ENCODE measurements around the gene C9orf50.

C9orf50 gene

DNA sequence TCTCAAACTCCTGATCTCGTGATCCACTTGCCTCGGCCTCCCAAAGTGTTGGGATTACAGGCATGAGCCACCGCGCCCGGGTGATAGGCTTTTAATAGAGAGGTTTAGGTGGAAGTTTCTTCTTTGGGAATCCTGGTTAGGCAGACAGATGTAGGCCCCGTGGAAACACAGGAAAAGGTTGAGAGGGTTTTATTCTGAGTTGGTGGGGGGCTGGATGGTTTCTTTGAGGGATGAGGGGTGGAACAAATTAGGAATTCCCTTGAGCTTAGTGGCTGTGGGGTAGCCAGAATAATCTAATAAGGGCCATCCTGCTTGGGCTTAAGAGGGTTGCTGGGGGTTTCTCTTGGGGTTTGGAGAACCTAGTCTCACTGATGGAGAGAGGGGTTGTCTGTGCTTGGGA lies 30.4 kb downstream of the C9orf50 start:
- no peak for DNase-seq

DNA sequence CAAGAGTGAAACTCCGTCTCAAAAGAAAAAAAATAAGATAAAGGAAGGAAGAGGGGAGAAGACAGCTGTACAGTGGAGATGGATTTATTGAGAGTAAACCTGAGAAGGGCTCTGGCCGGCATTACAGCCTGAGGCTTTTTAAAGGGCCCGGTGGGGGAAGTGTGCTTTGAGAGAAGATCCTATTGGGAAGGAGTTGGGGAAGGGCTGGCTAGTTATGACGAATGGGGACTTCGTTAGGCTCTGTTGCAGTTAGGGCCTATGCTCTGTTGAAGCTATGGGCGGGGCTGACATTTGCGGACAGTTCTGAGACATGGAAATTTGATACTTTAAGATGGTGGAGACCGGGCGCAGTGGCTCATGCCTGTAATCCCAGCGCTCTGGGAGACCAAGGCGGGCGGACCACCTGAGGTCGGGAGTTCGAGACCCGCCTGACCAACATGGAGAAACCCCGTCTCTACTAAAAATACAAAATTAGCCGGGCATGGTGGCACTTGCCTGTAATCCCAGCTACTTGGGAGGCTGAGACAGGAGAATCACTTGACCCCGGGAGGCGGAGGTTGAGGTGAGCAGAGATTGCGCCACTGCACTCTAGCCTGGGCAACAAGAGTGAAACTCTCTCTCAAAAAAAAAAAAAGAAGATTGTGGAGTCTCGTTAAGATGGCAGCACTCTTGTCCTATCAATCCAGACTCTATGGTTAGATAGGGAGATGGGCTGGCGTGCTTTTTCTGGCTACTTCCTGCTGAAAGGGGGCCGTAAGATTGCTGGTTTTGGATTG lies 33.2 kb downstream of the C9orf50 start:
- DNase-seq = peak; percentile 18

- DNase-seq = peak; percentile 39
Observed at GRCh38 chr9:129586685-129587084, 34.2 kb downstream of the C9orf50 start.

DNA sequence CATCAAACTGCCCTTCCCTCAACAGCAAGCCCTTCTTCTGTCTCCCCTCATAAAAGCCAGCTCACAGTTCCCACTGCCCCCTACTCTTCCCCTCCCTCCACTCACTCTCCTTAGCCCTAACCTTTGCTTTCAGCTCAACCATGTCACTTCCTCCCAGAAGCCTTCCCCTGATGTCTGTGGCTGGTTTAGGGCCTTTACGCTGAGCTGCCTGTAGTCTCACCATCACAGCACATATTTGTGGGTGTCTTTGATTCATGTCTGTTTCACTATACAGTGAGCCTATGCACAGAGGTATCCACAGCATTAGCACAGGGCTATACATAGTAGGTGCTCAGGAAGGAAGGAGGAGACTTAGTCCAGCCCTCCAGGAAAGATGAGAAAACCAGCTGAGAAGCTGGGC lies 34.7 kb downstream of the C9orf50 start:
- DNase-seq = no peak

DNA sequence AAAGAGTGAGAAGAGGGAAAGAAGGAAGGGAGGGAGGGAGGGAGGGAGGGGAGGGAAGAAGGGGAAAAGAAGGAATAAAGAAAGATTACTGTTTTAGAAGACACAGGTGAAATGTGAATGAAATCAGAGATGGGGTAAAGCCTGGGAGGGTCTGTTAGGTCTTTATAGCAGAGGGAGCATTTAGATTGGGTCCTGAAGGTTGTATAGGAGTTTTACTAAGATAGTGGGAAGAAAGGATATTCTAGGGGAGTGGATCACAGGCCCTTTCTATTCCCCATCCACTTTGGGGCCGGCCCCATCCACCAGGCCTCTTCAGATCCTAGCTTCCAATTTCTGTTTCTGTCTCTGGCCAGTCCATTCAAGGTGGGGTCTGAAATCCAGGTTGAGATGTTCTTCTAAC lies 35.5 kb downstream of the C9orf50 start:
- DNase-seq = no peak

GRCh38 chr9:129584136-129584535 lies 36.8 kb downstream of the C9orf50 start:
- peak; percentile 89 for DNase-seq

DNA sequence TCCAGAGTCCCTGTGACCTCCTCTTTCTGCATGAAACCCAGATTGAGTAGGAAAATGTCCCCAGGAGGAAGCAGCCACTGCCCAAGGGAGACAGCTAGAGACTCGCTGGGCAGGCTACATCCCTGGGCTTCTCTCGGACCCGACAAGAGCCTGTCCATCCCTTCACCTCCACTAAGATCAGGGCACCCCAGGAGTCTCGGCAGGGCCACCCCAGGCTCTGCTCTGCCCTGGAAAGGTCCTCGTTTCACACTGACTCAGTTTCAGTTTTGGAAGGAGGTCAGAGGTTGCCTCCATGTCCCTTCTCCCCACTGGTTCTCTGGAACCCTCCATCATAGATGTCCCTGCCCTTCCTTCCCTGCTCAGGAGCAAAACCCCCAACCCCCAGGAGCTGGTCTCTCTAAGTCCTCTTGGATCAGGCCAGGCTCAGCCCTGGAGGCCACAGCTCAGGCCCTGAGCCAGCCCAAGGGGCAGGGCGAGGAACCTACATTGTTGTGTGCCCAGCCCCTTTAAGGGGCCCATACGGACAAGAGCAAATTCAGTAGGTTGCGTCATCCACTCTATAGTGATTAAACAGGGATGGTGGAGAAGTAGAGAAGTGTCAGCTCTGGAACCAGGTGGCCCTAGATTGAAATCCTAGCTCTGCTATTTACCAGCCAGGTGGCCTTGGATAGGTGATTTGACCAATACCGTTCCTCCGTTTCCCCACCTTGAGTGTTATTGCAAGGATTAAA lies 37.4 kb downstream of the C9orf50 start:
- peak; percentile 38 for DNase-seq

DNA sequence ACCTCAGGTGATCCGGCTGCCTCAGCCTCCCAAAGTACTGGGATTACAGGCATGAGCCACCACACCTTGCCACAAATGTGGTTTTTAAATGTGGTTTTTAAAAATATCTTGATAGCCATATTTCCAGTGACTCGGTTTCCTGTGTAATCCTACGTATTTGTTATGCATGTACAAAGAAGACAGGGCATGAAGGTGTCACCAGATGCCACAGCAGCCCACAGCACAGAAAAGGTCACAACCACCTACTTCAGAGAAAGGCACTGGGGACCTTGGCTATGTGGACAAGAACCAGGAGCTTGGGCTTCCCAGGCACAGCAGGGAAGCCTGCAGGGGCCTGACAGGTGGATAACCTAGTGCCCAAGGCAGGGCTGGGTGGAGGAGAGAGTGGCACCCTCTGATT lies 38.0 kb downstream of the C9orf50 start:
- no peak for DNase-seq

DNA sequence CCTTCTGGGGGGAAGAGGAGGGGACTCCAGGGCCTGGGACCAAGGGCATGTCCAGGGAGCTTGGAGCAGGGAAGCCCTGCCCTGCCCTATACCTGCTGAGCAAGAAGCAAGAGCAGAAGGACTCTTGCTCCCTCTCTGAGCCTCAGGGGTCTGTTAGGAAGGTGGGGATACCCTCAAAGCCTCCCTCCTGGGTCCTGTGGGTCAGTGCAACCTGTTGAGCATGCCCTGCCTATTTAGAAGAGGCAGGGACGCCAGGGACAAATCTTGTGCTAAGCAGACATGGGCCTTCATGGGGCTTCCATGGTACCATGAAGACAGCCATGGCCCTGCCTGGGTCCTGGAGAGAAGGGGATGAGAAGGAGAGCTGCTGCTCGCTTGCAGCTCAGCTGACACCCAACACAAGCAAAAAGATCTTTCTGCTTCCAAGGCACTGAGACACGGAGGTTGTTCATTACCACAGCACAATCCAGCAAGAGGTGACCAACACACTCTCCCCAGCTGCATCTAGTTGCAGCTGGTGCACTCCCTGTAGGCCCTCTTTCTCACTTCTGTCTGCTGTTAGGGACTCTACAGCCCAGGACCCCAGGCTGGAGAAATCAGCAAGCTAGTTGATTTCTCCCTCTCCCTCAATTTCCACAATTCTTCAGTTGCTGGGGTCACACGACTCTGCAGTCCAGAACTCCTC lies 39.3 kb downstream of the C9orf50 start:
- no peak for DNase-seq

- no peak for DNase-seq
Observed at GRCh38 chr9:129580211-129580915, 40.5 kb downstream of the C9orf50 start.

DNA sequence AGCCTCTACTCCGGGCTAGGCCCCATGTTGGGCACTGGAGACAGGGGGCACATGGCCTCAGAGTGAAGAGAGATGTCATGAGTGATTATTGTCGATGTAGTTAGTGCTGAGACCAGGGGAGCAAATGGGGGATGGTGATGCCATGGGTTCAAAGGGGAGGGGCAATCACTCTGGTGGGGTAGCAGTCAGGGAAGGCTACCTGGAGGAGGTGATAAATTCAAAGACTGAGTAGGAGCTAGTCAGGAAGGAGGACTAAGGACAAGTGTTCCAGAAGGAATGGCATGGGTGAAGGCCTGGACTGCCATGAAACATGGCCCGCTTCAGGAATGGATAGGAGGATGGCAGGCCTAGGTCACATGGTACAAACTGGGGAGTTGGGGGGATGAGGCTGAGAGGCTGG lies 41.6 kb downstream of the C9orf50 start:
- DNase-seq = no peak

DNA sequence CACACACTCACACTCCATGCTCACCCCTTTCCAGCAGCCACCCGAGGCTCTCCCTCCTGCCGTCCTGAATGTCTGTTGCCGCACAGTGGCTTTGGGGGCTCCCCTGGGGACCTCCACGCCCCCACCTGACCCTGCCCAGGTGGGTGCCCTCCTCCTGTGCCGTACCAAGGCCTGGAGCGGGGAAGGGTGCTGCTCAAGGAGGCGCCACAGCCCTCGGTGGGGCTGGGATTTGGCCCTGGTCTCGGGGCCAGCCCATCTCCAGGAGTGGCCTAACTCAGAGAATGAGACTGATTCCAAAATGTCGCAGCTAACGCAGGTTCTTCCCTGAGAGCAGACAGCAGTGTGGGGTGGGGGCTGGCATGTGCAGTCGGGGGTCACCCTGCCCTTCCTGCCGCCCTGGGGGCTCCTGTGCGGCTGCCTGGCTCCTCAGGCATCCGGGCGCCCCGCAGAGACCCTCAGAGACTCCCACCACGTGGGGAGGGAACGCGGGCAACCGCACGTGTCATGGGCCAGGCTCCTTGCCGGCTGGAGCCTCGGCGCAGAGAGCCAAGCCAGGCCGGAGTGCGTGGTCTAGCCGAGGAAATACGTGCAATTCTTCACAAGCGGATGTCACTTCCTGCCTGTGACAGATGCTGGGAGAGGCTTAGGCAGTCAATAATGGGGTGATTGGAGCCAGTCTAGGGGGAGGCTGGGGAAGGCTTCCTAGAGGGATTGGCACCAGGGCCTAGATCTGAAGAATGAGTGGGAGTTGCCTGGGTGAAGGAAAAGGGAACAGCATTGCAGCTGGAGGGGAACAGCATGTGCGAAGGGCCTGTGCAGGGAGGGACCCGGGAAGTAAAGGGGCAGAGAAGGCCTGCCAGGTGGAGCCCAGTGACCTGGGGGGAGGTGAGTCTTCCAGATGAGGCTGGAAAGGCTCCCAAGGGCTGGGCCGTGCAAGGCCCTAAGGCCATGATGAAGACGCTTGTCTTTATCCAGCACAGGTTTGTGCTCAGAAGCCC lies 44.1 kb downstream of the C9orf50 start:
- DNase-seq = peak; percentile 88

- peak; percentile 54 for DNase-seq
Observed at GRCh38 chr9:129575818-129576217, 45.1 kb downstream of the C9orf50 start.

- peak; percentile 80 for DNase-seq
Observed at GRCh38 chr9:129574911-129575585, 45.9 kb downstream of the C9orf50 start.

DNA sequence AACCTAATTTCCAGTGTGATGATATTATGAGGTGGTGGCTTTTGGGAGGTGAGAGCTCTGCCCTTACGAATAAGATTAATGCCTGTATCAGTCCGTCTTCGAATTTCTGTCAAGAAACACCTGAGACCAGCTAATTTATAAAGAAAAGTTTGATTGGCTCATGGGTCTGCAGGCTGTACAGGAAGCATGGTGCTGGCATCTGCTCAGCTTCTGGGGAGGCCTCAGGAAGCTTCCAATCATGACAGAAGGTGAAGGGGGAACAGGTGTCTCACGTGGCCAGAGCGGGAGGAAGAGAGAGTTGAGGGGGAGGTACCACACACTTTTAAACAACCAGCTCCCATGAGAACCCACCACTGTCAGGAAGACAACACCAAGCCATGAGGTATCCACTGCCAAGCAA lies 46.9 kb downstream of the C9orf50 start:
- DNase-seq = no peak

- DNase-seq = no peak
Observed at GRCh38 chr9:129572517-129572916, 48.4 kb downstream of the C9orf50 start.

- DNase-seq = no peak
Observed at GRCh38 chr9:129572052-129572425, 48.9 kb downstream of the C9orf50 start.

GRCh38 chr9:129571298-129572051 lies 49.4 kb downstream of the C9orf50 start:
- no peak for DNase-seq

DNA sequence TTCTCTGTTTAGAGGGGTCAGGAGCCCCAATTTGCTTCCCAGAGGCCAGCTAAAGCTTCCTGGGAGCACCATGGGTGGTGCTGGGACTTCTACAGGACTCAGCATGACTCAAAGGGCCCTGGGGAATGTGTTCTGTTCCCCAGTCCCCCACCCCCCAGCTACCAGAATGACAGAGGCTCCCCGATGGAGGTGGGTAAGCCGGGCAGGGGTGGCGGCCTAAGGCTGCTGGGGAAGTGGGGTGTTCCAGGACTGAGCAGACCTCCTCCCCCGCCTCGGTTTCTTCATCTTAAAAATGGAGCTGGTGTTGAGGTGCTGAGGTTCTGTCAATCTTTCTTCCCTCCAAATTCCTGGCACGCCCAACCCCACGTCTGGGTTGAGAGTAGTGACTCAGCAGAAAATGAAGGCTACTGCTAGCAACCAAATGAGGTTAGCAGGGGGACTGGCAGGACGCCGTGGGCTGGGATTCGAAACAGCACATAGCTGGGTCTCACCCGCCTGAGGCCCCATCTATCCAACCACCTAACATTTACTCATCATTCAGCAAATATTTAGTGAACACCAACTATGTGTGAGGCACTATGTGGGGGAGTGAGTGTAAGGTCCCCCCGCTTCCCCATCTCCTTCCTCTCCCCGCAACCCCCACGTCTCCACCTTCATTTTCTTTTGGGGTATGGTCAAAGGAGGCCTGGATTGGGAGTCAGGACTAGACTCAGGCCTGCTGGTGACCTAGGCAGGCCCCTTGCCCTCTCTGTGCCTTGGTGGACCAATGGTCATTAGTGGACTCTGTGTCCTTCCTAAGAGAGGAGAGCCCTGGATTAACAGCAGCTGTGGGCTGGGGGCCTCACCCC lies 50.2 kb downstream of the C9orf50 start:
- DNase-seq = peak; percentile 98
